HCT116 (cell line): ENCODE results near the gene TSPO. TPM values are rescaled to one million over a fixed set of nuclear protein-coding genes. Genes with fewer than 3 reads are reported as not detected.

Experiments
- ATAC-seq: fragments of 200-7000 bp; cut with Tn5 transposase; 2 replicates; pipeline ENCODE4 v1.9.1; 2020; ENCODE audit warnings: mild to moderate bottlenecking, moderate library complexity
- BruUV-seq: library from RNA; stranded (reverse); fragments of 400-500 nt; replicated peaks from 2 replicates; lab custom pipeline; 2021; lab: Mats Ljungman, UMichigan
- CTCF ChIA-PET: fragments of 300-600 bp; sonication (Branson Sonifier 250); formaldehyde crosslinking; loops from one replicate; lab custom pipeline; 2021; ENCODE audit warnings: antibody characterized with exemption; lab: Charles Lee
- POLR2A ChIA-PET: fragments of 300-600, 350-600 bp; sonication (Branson Sonifier 250); formaldehyde crosslinking; loops from one replicate; lab custom pipeline; 2021; ENCODE audit warnings: antibody characterized with exemption; lab: Charles Lee
- RAD21 ChIA-PET, 2 experiments: fragments of 300-600 bp; sonication (Branson Sonifier 250); formaldehyde crosslinking; loops; one replicate each; lab custom pipeline; 2023; ENCODE audit warnings: low total read pairs in 2 of 2; ENCODE audit not compliant: uncharacterized antibody in 2 of 2, unreplicated experiment in 2 of 2, low non-redundant PET in 1 of 2; lab: Charles Lee
- DNase-seq: peaks from one replicate; pipeline ENCODE4 v3.0.0-alpha.2; 2010; ENCODE audit warnings: low read depth, low spot score
- H2AFZ ChIP-seq: fragments of 200-600 bp; shearing (Covaris generic), sonication (generic); 2 replicates; pipeline ENCODE4 v1.6.1; 2017; ENCODE audit warnings: low read depth, mixed run types, mixed read lengths, antibody characterized with exemption, low read length; ENCODE audit not compliant: poor library complexity, severe bottlenecking
- H3K27ac ChIP-seq: 2 replicates; pipeline ENCODE4 v1.5.1; 2012; ENCODE audit warnings: low read depth, low read length
- H3K27me3 ChIP-seq: fragments of 200-600 bp; sonication (generic); 2 replicates; pipeline ENCODE4 v1.6.1; 2016; ENCODE audit warnings: mixed run types, low read length, mixed read lengths; ENCODE audit not compliant: insufficient read depth
- H3K36me3 ChIP-seq, 2 experiments: fragments of 200-500 bp in 1 of 2; fragments of 200-600 bp in 1 of 2; sonication (Bioruptor generic) in 1 of 2; sonication (generic) in 1 of 2; 2 replicates each; pipeline versions ENCODE4 v1.5.1 to v1.6.1; 2014 to 2016; ENCODE audit warnings: low read length in 2 of 2, inconsistent platforms in 1 of 2, mixed read lengths in 1 of 2, mixed run types in 1 of 2; ENCODE audit not compliant: insufficient read depth in 2 of 2, control insufficient read depth in 1 of 2
- H3K4me1 ChIP-seq, 2 experiments: fragments of 200-600 bp in 1 of 2; sonication (generic) in 1 of 2; 2 replicates each; pipeline versions ENCODE4 v1.5.1 to v1.6.1; 2012 to 2017; ENCODE audit warnings: low read length in 2 of 2, inconsistent platforms in 1 of 2, mild to moderate bottlenecking in 1 of 2, mixed read lengths in 1 of 2, mixed run types in 1 of 2, moderate library complexity in 1 of 2; ENCODE audit not compliant: insufficient read depth in 2 of 2, control insufficient read depth in 1 of 2
- H3K4me2 ChIP-seq: fragments of 200-600 bp; sonication (generic); 2 replicates; pipeline ENCODE4 v1.6.1; 2017; ENCODE audit warnings: mixed run types, low read length, mixed read lengths
- H3K4me3 ChIP-seq, 2 experiments: fragments of 200-600 bp in 1 of 2; sonication (generic) in 1 of 2; replicated peaks in 1 of 2; 2 replicates each; pipeline ENCODE4 v1.5.1; 2011 to 2016; ENCODE audit warnings: low read length in 2 of 2, control low read depth in 1 of 2, low read depth in 1 of 2, mild to moderate bottlenecking in 1 of 2, mixed read lengths in 1 of 2, mixed run types in 1 of 2
- H3K79me2 ChIP-seq: fragments of 200-600 bp; sonication (generic); 2 replicates; pipeline ENCODE4 v1.6.1; 2017; ENCODE audit warnings: mild to moderate bottlenecking, mixed run types, low read length, moderate library complexity, mixed read lengths; ENCODE audit not compliant: insufficient read depth
- H3K9ac ChIP-seq: fragments of 200-600 bp; sonication (generic); 2 replicates; pipeline ENCODE4 v1.6.1; 2016; ENCODE audit warnings: low read length, mixed read lengths
- H3K9me2 ChIP-seq: fragments of 200-600 bp; sonication (generic), shearing (Covaris generic); 2 replicates; pipeline ENCODE4 v1.6.1; 2017; ENCODE audit warnings: mixed run types, mild to moderate bottlenecking, moderate library complexity; ENCODE audit not compliant: insufficient read depth
- H3K9me3 ChIP-seq, 2 experiments: fragments of 200-500 bp in 1 of 2; fragments of 200-600 bp in 1 of 2; sonication (Bioruptor generic) in 1 of 2; sonication (generic) in 1 of 2; 2 replicates each; pipeline ENCODE4 v1.6.1; 2014 to 2017; ENCODE audit warnings: low read length in 2 of 2, mixed read lengths in 2 of 2, inconsistent platforms in 1 of 2, low read depth in 1 of 2, mild to moderate bottlenecking in 1 of 2, mixed run types in 1 of 2, moderate library complexity in 1 of 2; ENCODE audit not compliant: control insufficient read depth in 1 of 2, insufficient read depth in 1 of 2
- H4K20me1 ChIP-seq: fragments of 200-600 bp; sonication (generic), shearing (Covaris generic); 2 replicates; pipeline ENCODE4 v1.6.1; 2017; ENCODE audit warnings: mixed run types, mild to moderate bottlenecking, moderate library complexity; ENCODE audit not compliant: insufficient read depth
- ATF3 ChIP-seq: IDR thresholded peaks from 2 replicates; pipeline ENCODE4 v1.6.1; 2012
- CEBPB ChIP-seq: IDR thresholded peaks from 2 replicates; pipeline ENCODE4 v1.6.1; 2012; ENCODE audit warnings: low read depth
- CTCF ChIP-seq, 3 experiments: fragments of 200-600 bp in 1 of 3; sonication (generic) in 1 of 3; IDR thresholded peaks in 2 of 3; conservative IDR thresholded peaks in 1 of 3; 2 replicates each; pipeline ENCODE4 v1.5.1; 2012 to 2017; ENCODE audit warnings: low read depth in 2 of 3, low read length in 2 of 3, antibody characterized with exemption in 1 of 3, borderline replicate concordance in 1 of 3, control low read depth in 1 of 3, mild to moderate bottlenecking in 1 of 3, mixed read lengths in 1 of 3, mixed run types in 1 of 3, moderate library complexity in 1 of 3; ENCODE audit not compliant: insufficient read depth in 1 of 3
- EGR1 ChIP-seq: IDR thresholded peaks from 2 replicates; pipeline ENCODE4 v1.6.1; 2012; ENCODE audit warnings: low read depth
- ELF1 ChIP-seq: IDR thresholded peaks from 2 replicates; pipeline ENCODE4 v1.6.1; 2012; ENCODE audit warnings: low read depth, borderline replicate concordance
- EZH2 ChIP-seq: fragments of 200-600 bp; sonication (generic); IDR thresholded peaks from 2 replicates; pipeline ENCODE4 v1.6.1; 2017; ENCODE audit warnings: antibody characterized with exemption, mixed run types
- EZH2phosphoT487 ChIP-seq: fragments of 200-600 bp; IDR thresholded peaks from 2 replicates; pipeline ENCODE4 v1.6.1; 2018; ENCODE audit warnings: antibody characterized with exemption, borderline replicate concordance
- FOSL1 ChIP-seq: IDR thresholded peaks from 2 replicates; pipeline ENCODE4 v1.6.1; 2012; ENCODE audit warnings: low read depth
- JUND ChIP-seq: IDR thresholded peaks from 2 replicates; pipeline ENCODE4 v1.6.1; 2012
- MAX ChIP-seq: IDR thresholded peaks from 2 replicates; pipeline ENCODE4 v1.6.1; 2012
- POLR2A ChIP-seq: IDR thresholded peaks from 2 replicates; pipeline ENCODE4 v1.7.0; 2011; ENCODE audit warnings: borderline replicate concordance; ENCODE audit not compliant: insufficient read depth, insufficient read length; ENCODE audit errors: extremely low read depth
- POLR2AphosphoS5 ChIP-seq: IDR thresholded peaks from 2 replicates; pipeline ENCODE4 v1.6.1; 2011; ENCODE audit warnings: mild to moderate bottlenecking, low read depth, low read length, moderate library complexity
- SP1 ChIP-seq: IDR thresholded peaks from 2 replicates; pipeline ENCODE4 v1.6.1; 2012; ENCODE audit warnings: low read depth
- SRF ChIP-seq: IDR thresholded peaks from 2 replicates; pipeline ENCODE4 v1.6.1; 2012; ENCODE audit warnings: low read depth
- TCF7L2 ChIP-seq: IDR thresholded peaks from 2 replicates; pipeline ENCODE4 v1.7.0; 2011; ENCODE audit warnings: borderline replicate concordance, inconsistent platforms; ENCODE audit not compliant: insufficient read depth, insufficient read length; ENCODE audit errors: extremely low read depth
- YY1 ChIP-seq: IDR thresholded peaks from 2 replicates; pipeline ENCODE4 v1.6.1; 2011; ENCODE audit warnings: low read length, low read depth, moderate library complexity, mild to moderate bottlenecking; ENCODE audit not compliant: insufficient replicate concordance; ENCODE audit errors: extremely low read depth
- ZFX ChIP-seq: fragments of 450-650 bp; IDR thresholded peaks from 2 replicates; pipeline ENCODE4 v1.6.1; 2017
- intact Hi-C: fragments of 100-400 bp; cut with micrococcal nuclease; formaldehyde crosslinking; loops from 2 replicates; pipeline ENCODE4 v1.10.0; 2022
- total RNA-seq: library from RNA; stranded (reverse); gene quantifications from one replicate; pipeline ENCODE4 v1.2.1, GENCODE V29; 2021; ENCODE audit not compliant: unreplicated experiment

TSPO gene
- total RNA-seq, 1 experiment from 2014 or later: 192 TPM

DNA sequence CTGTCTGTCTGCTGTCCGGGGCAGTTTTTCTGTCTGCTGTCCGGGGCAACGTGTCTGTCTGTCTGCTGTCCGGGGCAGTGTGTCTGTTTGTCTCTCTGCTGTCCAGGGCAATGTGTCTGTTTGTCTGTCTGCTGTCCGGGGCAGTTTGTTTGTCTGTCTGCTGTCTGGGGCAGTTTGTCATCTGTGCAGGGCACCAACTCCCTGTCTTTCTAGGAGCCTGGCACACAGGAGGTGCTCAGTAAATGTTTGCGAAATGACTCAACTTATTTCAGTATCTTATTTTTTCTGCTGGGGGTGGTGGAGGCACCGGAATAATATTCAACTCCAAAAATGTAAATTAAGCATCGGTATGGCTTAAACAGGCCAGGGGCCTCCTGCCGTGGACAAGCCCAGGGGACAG, 47.6 kb downstream of the TSPO start:
- H2AFZ ChIP-seq: no peak overlapping the region
- H3K27ac ChIP-seq: no peak overlapping the region
- RAD21 ChIA-PET: no interaction called here
- H3K79me2 ChIP-seq: no peaks in the 10 kb centered on the region
- peaks cover 12 to 22% of the 10 kb centered on the region in 2 experiments for H3K4me1 ChIP-seq
- intact Hi-C loops: no loop called here
- ATAC-seq: no peak
- no peak for TF ChIP-seq POLR2AphosphoS5
- TF ChIP-seq CTCF (IDR thresholded peaks at IDR 0.05 in 2 of 3, conservative IDR thresholded peaks at IDR 0.05 in 1 of 3; ENCODE audit: borderline replicate concordance in 1 of 3, insufficient read depth in 1 of 3, low read depth in 2 of 3, low read length in 2 of 3): no peak
- no peak for TF ChIP-seq EGR1
- no peak for TF ChIP-seq SRF
- TF ChIP-seq SP1: no peak
- no peak for TF ChIP-seq ZFX
- TF ChIP-seq ATF3: no peak
- TF ChIP-seq POLR2A: no peak
- no peak for TF ChIP-seq CEBPB
- TF ChIP-seq JUND: no peak
- TF ChIP-seq EZH2phosphoT487: no peak
- no peak for TF ChIP-seq MAX
- no peak for TF ChIP-seq ELF1
- TF ChIP-seq TCF7L2: no peak
- TF ChIP-seq EZH2: no peak
- no peak for TF ChIP-seq FOSL1
- no peak for TF ChIP-seq YY1
- TF ChIP-seq, all 23 proteins: peak for 0
- BruUV-seq: no TSS peak
- Histone ChIP-seq H3K36me3 (no peaks in the 10 kb centered on the region), H3K9me2 (no peaks in the 10 kb centered on the region), H3K4me2 (no peak overlapping the region), H4K20me1 (no peaks in the 10 kb centered on the region), H3K9me3 (no peaks in the 10 kb centered on the region), H3K9ac (no peak overlapping the region), H3K27me3 (no peaks in the 10 kb centered on the region), H3K4me3 (no peak overlapping the region)
- POLR2A ChIA-PET: no interaction called here
- CTCF ChIA-PET: no interaction called here
- no peak for DNase-seq
